HepG2 (cell line): ENCODE data around the gene DLG2. TPM values are rescaled to one million over a fixed set of nuclear protein-coding genes. Genes with fewer than 3 reads are reported as not detected.

Experiments used
- ATAC-seq: fragments of 200-7000 bp; cut with Tn5 transposase; 3 replicates; pipeline ENCODE4 v1.9.1; 2020; ENCODE audit warnings: mild to moderate bottlenecking, moderate library complexity
- BruUV-seq: library from RNA; stranded (reverse); fragments of 400-500 nt; replicated peaks from 2 replicates; lab custom pipeline; 2021; lab: Mats Ljungman, UMichigan
- CTCF ChIA-PET: fragments of 300-600 bp; formaldehyde crosslinking; extraction: SDS; loops from one replicate; lab custom pipeline; 2021; ENCODE audit warnings: low total read pairs, inconsistent platforms, low intra/inter-chr PET ratio; lab: Yijun Ruan, JAX
- POLR2A ChIA-PET: fragments of 350-600 bp; sonication (Branson Sonifier 250); formaldehyde crosslinking; loops from one replicate; lab custom pipeline; 2020; ENCODE audit warnings: antibody characterized with exemption, inconsistent platforms; lab: Yijun Ruan, JAX
- DNase-seq: peaks from one replicate; pipeline ENCODE4 v3.0.0-alpha.2; 2015; ENCODE audit warnings: low spot score
- FAIRE-seq: peaks from 3 replicates; lab custom pipeline; 2011; peaks lifted over from hg19 to GRCh38; lab: Jason Lieb, UNC
- H2AFZ ChIP-seq: one replicate; pipeline ENCODE4 v1.6.1; 2011; ENCODE audit warnings: low read length, inconsistent platforms
- H3K27ac ChIP-seq: fragments of 300-600 bp; 3 replicates; pipeline ENCODE4 v1.8.0; 2011; ENCODE audit warnings: mixed run types, mild to moderate bottlenecking, mixed read lengths, low read length, inconsistent platforms; ENCODE audit not compliant: insufficient read depth; ENCODE audit errors: extremely low read length
- H3K27me3 ChIP-seq, 2 experiments: fragments of 200-600 bp in 1 of 2; 2 replicates in 1 of 2; 3 replicates in 1 of 2; pipeline versions ENCODE4 v1.6.0 to v1.8.0; 2011; ENCODE audit warnings: low read length in 2 of 2, mild to moderate bottlenecking in 2 of 2, moderate library complexity in 2 of 2, inconsistent platforms in 1 of 2; ENCODE audit not compliant: insufficient read depth in 2 of 2, control insufficient read depth in 1 of 2
- H3K36me3 ChIP-seq, 2 experiments: fragments of 200-600 bp in 1 of 2; replicated peaks in 1 of 2; 2 replicates in 1 of 2; 3 replicates in 1 of 2; pipeline versions ENCODE4 v1.5.1 to v1.8.0; 2011; ENCODE audit warnings: low read length in 2 of 2, inconsistent platforms in 1 of 2; ENCODE audit not compliant: insufficient read depth in 2 of 2, control insufficient read depth in 1 of 2
- H3K4me1 ChIP-seq: 2 replicates; pipeline ENCODE4 v1.5.1; 2012; ENCODE audit warnings: low read length, inconsistent platforms; ENCODE audit not compliant: insufficient read depth
- H3K4me2 ChIP-seq: 2 replicates; pipeline ENCODE4 v1.6.0; 2011; ENCODE audit warnings: low read depth, low read length, inconsistent platforms
- H3K4me3 ChIP-seq, 3 experiments: fragments of 200-600 bp in 1 of 3; sonication (generic), shearing (Covaris generic) in 1 of 3; replicated peaks in 1 of 3; 2 replicates each; pipeline ENCODE4 v1.5.1; 2011 to 2016; ENCODE audit warnings: low read length in 3 of 3, inconsistent platforms in 2 of 3, low read depth in 2 of 3, mild to moderate bottlenecking in 2 of 3, control low read depth in 1 of 3, mixed read lengths in 1 of 3; ENCODE audit not compliant: insufficient read depth in 1 of 3
- H3K79me2 ChIP-seq: one replicate; pipeline ENCODE4 v1.6.1; 2011; ENCODE audit warnings: low read length, inconsistent platforms; ENCODE audit not compliant: insufficient read depth
- H3K9ac ChIP-seq: 2 replicates; pipeline ENCODE4 v1.6.0; 2011; ENCODE audit warnings: mild to moderate bottlenecking, low read depth, low read length, inconsistent platforms; ENCODE audit not compliant: insufficient read depth
- H3K9me3 ChIP-seq: 2 replicates; pipeline ENCODE4 v1.5.1; 2012; ENCODE audit warnings: mild to moderate bottlenecking, low read length
- H4K20me1 ChIP-seq: 2 replicates; pipeline ENCODE4 v1.6.0; 2011; ENCODE audit warnings: inconsistent platforms, mild to moderate bottlenecking, low read length, moderate library complexity; ENCODE audit not compliant: insufficient read depth
- CHD2 ChIP-seq: IDR thresholded peaks from 2 replicates; pipeline ENCODE4 v1.6.1; 2011; ENCODE audit warnings: low read depth, low read length, improper control_type of control experiment
- DR1 ChIP-seq: sonication (generic); formaldehyde crosslinking; IDR thresholded peaks from 2 replicates; pipeline ENCODE4 v1.8.0; 2021; ENCODE audit warnings: mild to moderate bottlenecking, missing genetic modification reagents, inconsistent platforms
- EED ChIP-seq: sonication (generic); formaldehyde crosslinking; IDR thresholded peaks from 2 replicates; pipeline ENCODE4 v1.5.0; 2020; ENCODE audit warnings: mild to moderate bottlenecking, missing genetic modification reagents
- ISL2 ChIP-seq: sonication (generic); formaldehyde crosslinking; IDR thresholded peaks from 2 replicates; pipeline ENCODE4 v1.5.0; 2020; ENCODE audit warnings: missing genetic modification reagents
- JARID2 ChIP-seq: sonication (generic); formaldehyde crosslinking; IDR thresholded peaks from 2 replicates; pipeline ENCODE4 v1.8.1; 2023; ENCODE audit warnings: missing genetic modification reagents, inconsistent platforms; ENCODE audit not compliant: insufficient replicate concordance
- KAT2B ChIP-seq: fragments of 150-350 bp; IDR thresholded peaks from 2 replicates; pipeline ENCODE4 v1.6.1; 2014; ENCODE audit warnings: low read depth, low read length, borderline replicate concordance
- MAZ ChIP-seq, 2 experiments: sonication (generic) in 1 of 2; formaldehyde crosslinking in 1 of 2; IDR thresholded peaks; 2 replicates each; pipeline versions ENCODE4 v1.5.0 to v1.6.1; 2012 to 2020; ENCODE audit warnings: low read depth in 2 of 2, mild to moderate bottlenecking in 2 of 2, borderline replicate concordance in 1 of 2, improper control_type of control experiment in 1 of 2, low read length in 1 of 2, missing genetic modification reagents in 1 of 2, moderate library complexity in 1 of 2
- MXI1 ChIP-seq: IDR thresholded peaks from 3 replicates; pipeline ENCODE4 v1.6.1; 2012; ENCODE audit warnings: low read depth, low read length, inconsistent platforms, borderline replicate concordance
- NFKBIZ ChIP-seq: IDR thresholded peaks from 2 replicates; pipeline ENCODE4 v1.6.1; 2018; ENCODE audit warnings: missing genetic modification reagents, missing compliant biosample characterization
- NFYC ChIP-seq: IDR thresholded peaks from 2 replicates; pipeline ENCODE4 v1.6.1; 2016; ENCODE audit warnings: missing genetic modification reagents, missing compliant biosample characterization
- PREB ChIP-seq: sonication (generic); formaldehyde crosslinking; IDR thresholded peaks from 2 replicates; pipeline ENCODE4 v1.4.0; 2020; ENCODE audit warnings: missing genetic modification reagents
- RBAK ChIP-seq: sonication (generic); formaldehyde crosslinking; IDR thresholded peaks from 2 replicates; pipeline ENCODE4 v1.5.1; 2020; ENCODE audit warnings: mild to moderate bottlenecking, missing genetic modification reagents
- SMAD3 ChIP-seq: sonication (generic); formaldehyde crosslinking; IDR thresholded peaks from 2 replicates; pipeline ENCODE4 v1.4.0; 2020; ENCODE audit warnings: missing genetic modification reagents
- ZNF670 ChIP-seq: sonication (generic); formaldehyde crosslinking; IDR thresholded peaks from 2 replicates; pipeline ENCODE4 v1.8.0; 2022; ENCODE audit warnings: mild to moderate bottlenecking, missing genetic modification reagents, borderline replicate concordance
- WGBS: methylation state at CpG from one replicate; pipeline ENCODE4 v1.1.6; 2017; ENCODE audit warnings: low lambda C conversion rate; 5-methylcytosine and 5-hydroxymethylcytosine counted together
- in situ Hi-C: cut with HindIII; loops from 2 replicates; pipeline ENCODE4 v1.10.0; 2017; ENCODE audit warnings: low pct_unique_long_range_greater_than_20kb; ENCODE audit not compliant: extremely low pct_ligation_motif_present
- intact Hi-C: fragments of 100-400 bp; cut with micrococcal nuclease; formaldehyde crosslinking; loops from one replicate; pipeline ENCODE4 v1.10.0; 2022; ENCODE audit not compliant: unreplicated experiment
- polyA plus RNA-seq, 8 experiments: library from polyadenylated mRNA; depleted of rRNA in 3 of 8; stranded (reverse) in 7 of 8; unstranded in 1 of 8; fragments of >200 nt; fragmentation: Illumina TruSeq in 4 of 8; extraction: Trizol in 4 of 8; gene quantifications; 2 replicates each; pipeline versions ENCODE4 v1.2.1 to v1.2.3, GENCODE V29; 2011 to 2016; ENCODE audit warnings: low read depth in 4 of 8, missing spikeins in 1 of 8, mixed read lengths in 1 of 8; ENCODE audit not compliant: insufficient read depth in 1 of 8
- total RNA-seq, 5 experiments: library from RNA; depleted of rRNA; stranded (reverse); fragments of >200 nt; fragmentation: Illumina TruSeq; extraction: Trizol; gene quantifications; 2 replicates each; pipeline ENCODE4 v1.2.3, GENCODE V29; 2016; ENCODE audit warnings: low read depth in 1 of 5
- TF ChIP-seq, protein P1 (sequence below): sonication (generic); formaldehyde crosslinking; IDR thresholded peaks from 2 replicates; pipeline ENCODE4 v1.4.0; 2020; ENCODE audit warnings: missing genetic modification reagents
- TF ChIP-seq, protein P2 (sequence below): sonication (generic); formaldehyde crosslinking; IDR thresholded peaks from 2 replicates; pipeline ENCODE4 v1.8.1; 2023; ENCODE audit warnings: missing genetic modification reagents, mild to moderate bottlenecking, borderline replicate concordance

The DLG2 gene
- total and polyA plus RNA-seq, 2 of the 13 experiments (the other 11 are each of a cell fraction or from before 2014, with no cell fraction given): 0.46 to 1.0 TPM

DNA sequence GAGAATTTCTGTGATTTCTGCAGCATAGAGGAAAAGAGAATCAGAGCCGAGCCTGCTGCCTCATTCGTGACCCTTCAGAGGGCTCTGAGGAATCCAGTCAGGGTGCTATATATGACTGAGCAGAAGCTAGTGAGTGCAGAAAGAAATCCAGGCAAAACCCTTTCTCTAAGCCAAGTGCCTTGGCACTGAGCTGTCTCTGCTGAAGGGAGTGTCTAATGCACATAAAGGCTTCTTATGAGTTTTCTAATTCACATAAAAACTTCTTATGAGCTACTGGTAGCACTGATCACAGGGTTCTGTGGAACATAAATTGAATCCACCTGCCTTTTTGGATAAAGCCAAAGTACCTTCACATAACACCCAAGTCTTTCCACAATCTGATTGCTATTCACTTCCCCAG, 1555.3 kb downstream of the DLG2 start:
- Histone ChIP-seq H3K4me1 (no peaks in the 10 kb centered on the region), H2AFZ (no peak overlapping the region), H3K4me2 (no peak overlapping the region), H3K27ac (no peak overlapping the region), H4K20me1 (no peaks in the 10 kb centered on the region), H3K4me3 (no peak overlapping the region), H3K36me3 (no peaks in the 10 kb centered on the region), H3K9ac (no peak overlapping the region), H3K27me3 (no peaks in the 10 kb centered on the region), H3K79me2 (no peaks in the 10 kb centered on the region), H3K9me3 (no peaks in the 10 kb centered on the region)
- WGBS: 4% methylated on average over 2 of the region's 2 CpGs
- TF ChIP-seq, protein P1, sequence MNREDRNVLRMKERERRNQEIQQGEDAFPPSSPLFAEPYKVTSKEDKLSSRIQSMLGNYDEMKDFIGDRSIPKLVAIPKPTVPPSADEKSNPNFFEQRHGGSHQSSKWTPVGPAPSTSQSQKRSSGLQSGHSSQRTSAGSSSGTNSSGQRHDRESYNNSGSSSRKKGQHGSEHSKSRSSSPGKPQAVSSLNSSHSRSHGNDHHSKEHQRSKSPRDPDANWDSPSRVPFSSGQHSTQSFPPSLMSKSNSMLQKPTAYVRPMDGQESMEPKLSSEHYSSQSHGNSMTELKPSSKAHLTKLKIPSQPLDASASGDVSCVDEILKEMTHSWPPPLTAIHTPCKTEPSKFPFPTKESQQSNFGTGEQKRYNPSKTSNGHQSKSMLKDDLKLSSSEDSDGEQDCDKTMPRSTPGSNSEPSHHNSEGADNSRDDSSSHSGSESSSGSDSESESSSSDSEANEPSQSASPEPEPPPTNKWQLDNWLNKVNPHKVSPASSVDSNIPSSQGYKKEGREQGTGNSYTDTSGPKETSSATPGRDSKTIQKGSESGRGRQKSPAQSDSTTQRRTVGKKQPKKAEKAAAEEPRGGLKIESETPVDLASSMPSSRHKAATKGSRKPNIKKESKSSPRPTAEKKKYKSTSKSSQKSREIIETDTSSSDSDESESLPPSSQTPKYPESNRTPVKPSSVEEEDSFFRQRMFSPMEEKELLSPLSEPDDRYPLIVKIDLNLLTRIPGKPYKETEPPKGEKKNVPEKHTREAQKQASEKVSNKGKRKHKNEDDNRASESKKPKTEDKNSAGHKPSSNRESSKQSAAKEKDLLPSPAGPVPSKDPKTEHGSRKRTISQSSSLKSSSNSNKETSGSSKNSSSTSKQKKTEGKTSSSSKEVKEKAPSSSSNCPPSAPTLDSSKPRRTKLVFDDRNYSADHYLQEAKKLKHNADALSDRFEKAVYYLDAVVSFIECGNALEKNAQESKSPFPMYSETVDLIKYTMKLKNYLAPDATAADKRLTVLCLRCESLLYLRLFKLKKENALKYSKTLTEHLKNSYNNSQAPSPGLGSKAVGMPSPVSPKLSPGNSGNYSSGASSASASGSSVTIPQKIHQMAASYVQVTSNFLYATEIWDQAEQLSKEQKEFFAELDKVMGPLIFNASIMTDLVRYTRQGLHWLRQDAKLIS (CRISPR knock-in tag): no peak
- TF ChIP-seq ISL2 (no peak), MAZ (IDR thresholded peaks at IDR 0.05; ENCODE audit: borderline replicate concordance, low read depth, low read length) (no peak), MAZ (CRISPR knock-in tag; IDR thresholded peaks at IDR 0.05; ENCODE audit: low read depth) (no peak), NFKBIZ (no peak), NFYC (CRISPR knock-in tag) (no peak), JARID2 (CRISPR knock-in tag) (no peak), MXI1 (no peak), PREB (CRISPR knock-in tag) (no peak), RBAK (CRISPR knock-in tag) (no peak), DR1 (CRISPR knock-in tag) (no peak), SMAD3 (CRISPR knock-in tag) (no peak), ZNF670 (CRISPR knock-in tag) (no peak), CHD2 (no peak), KAT2B (no peak), EED (CRISPR knock-in tag) (no peak)
- TF ChIP-seq, protein P2, sequence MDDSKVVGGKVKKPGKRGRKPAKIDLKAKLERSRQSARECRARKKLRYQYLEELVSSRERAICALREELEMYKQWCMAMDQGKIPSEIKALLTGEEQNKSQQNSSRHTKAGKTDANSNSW (CRISPR knock-in tag): no peak
- intact Hi-C loops (no loop called here), in situ Hi-C loops (no loop called here)
- no peak for FAIRE-seq
- POLR2A ChIA-PET: no interaction called here
- BruUV-seq: no TSS peak
- no peak for DNase-seq
- no peak for ATAC-seq
- CTCF ChIA-PET: no interaction called here
